ENCODE measurements around the gene MPC1L. TPM values are rescaled to one million over a fixed set of nuclear protein-coding genes. Genes with fewer than 3 reads are reported as not detected.

MPC1L gene
- total and polyA plus RNA-seq, 2 of the 8 experiments (the other 6 are each of a cell fraction or from before 2014, with no cell fraction given) = not detected

GRCh38 chrX:40607381-40607780 lies 15.8 kb upstream of the MPC1L start:
- no peak overlapping the region for H2BK12ac ChIP-seq (ENCODE audit: low read depth, low read length)
- no peaks in the 10 kb centered on the region for H3K27me3 ChIP-seq (replicated peaks in 1 of 4; ENCODE audit: control insufficient read depth in 3 of 4, extremely low read depth in 1 of 4, insufficient read depth in 3 of 4, low read length in 3 of 4)
- no peaks in the 10 kb centered on the region for H3K23me2 ChIP-seq (ENCODE audit: low read depth, low read length)
- FAIRE-seq (no peak), DNase-seq (ENCODE audit: low read depth in 1 of 2, low spot score in 2 of 2) (no peak)
- H4K20me1 ChIP-seq (replicated peaks in 1 of 2; ENCODE audit: control insufficient read depth in 1 of 2, insufficient read depth in 2 of 2, low read length in 2 of 2) = no peaks in the 10 kb centered on the region
- ChIA-PET POLR2A (ENCODE audit: partially characterized antibody) (no interaction called here), CTCF (ENCODE audit: partially characterized antibody) (no interaction called here)
- H2BK120ac ChIP-seq (replicated peaks; ENCODE audit: low read depth, low read length) = no peak overlapping the region
- H3K14ac ChIP-seq (ENCODE audit: insufficient read length) = no peak overlapping the region
- H3K4me1 ChIP-seq (replicated peaks in 1 of 4; ENCODE audit: control insufficient read depth in 3 of 4, insufficient read depth in 4 of 4, low read length in 3 of 4) = no peaks in the 10 kb centered on the region
- H3K27ac ChIP-seq (ENCODE audit: low read depth, low read length) = no peak overlapping the region
- H4K91ac ChIP-seq (replicated peaks; ENCODE audit: insufficient read length, low read length) = no peak overlapping the region
- no peak overlapping the region for H3K23ac ChIP-seq (ENCODE audit: insufficient read length)
- no peak overlapping the region for H3K56ac ChIP-seq (replicated peaks; ENCODE audit: insufficient read length, low read depth, low read length)
- H2AK5ac ChIP-seq (ENCODE audit: low read depth, low read length) = no peak overlapping the region
- no peak overlapping the region for H4K5ac ChIP-seq (ENCODE audit: insufficient read length, low read depth, low read length)
- no peak overlapping the region for H2BK20ac ChIP-seq (ENCODE audit: low read length)
- H2AFZ ChIP-seq (ENCODE audit: low read length) = no peak overlapping the region
- no peak overlapping the region for H3K9ac ChIP-seq (replicated peaks in 1 of 4; ENCODE audit: extremely low read depth in 1 of 4, low read depth in 3 of 4, low read length in 3 of 4)
- no peak for TF ChIP-seq TEAD4 (IDR thresholded peaks at IDR 0.05; ENCODE audit: low read depth, low read length)
- no peak for TF ChIP-seq KDM4A (IDR thresholded peaks at IDR 0.05; ENCODE audit: low read depth, low read length, severe bottlenecking)
- no peak for TF ChIP-seq TAF7 (optimal IDR thresholded peaks at IDR 0.05; ENCODE audit: borderline replicate concordance, low read depth, low read length)
- TF ChIP-seq CBX5 (IDR thresholded peaks at IDR 0.05; ENCODE audit: low read depth, low read length) = no peak
- no peak for TF ChIP-seq CTCF (IDR thresholded peaks at IDR 0.05; ENCODE audit: control extremely low read depth in 1 of 3, insufficient read depth in 1 of 3, low read depth in 1 of 3, low read length in 3 of 3)
- TF ChIP-seq TBP (IDR thresholded peaks at IDR 0.05; ENCODE audit: low read depth, low read length) = no peak
- TF ChIP-seq CREB1 (IDR thresholded peaks at IDR 0.05) = no peak
- no peak for TF ChIP-seq TAF1 (IDR thresholded peaks at IDR 0.05; ENCODE audit: low read depth, low read length)
- no peak for TF ChIP-seq BACH1 (IDR thresholded peaks at IDR 0.05; ENCODE audit: low read length)
- TF ChIP-seq YY1 (IDR thresholded peaks at IDR 0.05; ENCODE audit: low read depth, low read length) = no peak
- no peak for TF ChIP-seq HDAC6 (IDR thresholded peaks at IDR 0.05; ENCODE audit: low read depth, low read length)
- TF ChIP-seq PHF8 (conservative IDR thresholded peaks at IDR 0.05; ENCODE audit: low read depth, low read length) = no peak
- TF ChIP-seq RBBP5 (IDR thresholded peaks at IDR 0.05; ENCODE audit: borderline replicate concordance, low read depth, low read length) = no peak
- no peak overlapping the region for H3K4me3 ChIP-seq (ENCODE audit: extremely low read depth in 1 of 4, insufficient read depth in 2 of 4, low read depth in 3 of 4, low read length in 4 of 4)
- H3K79me2 ChIP-seq (ENCODE audit: control insufficient read depth in 1 of 2, insufficient read depth in 2 of 2, low read length in 2 of 2) = no peaks in the 10 kb centered on the region
- no peaks in the 10 kb centered on the region for H3K79me1 ChIP-seq (ENCODE audit: low read depth, low read length)
- no peaks in the 10 kb centered on the region for H3K9me3 ChIP-seq (ENCODE audit: insufficient read depth in 2 of 2, low read depth in 1 of 2, low read length in 1 of 2)
- WGBS, 2 experiments (ENCODE audit: extremely low coverage in 1 of 2, insufficient coverage in 1 of 2, insufficient read length in 1 of 2, insufficient replicate concordance in 2 of 2, low coverage in 1 of 2, low lambda C conversion rate in 2 of 2, missing lambda C conversion rate in 1 of 2) = 100% methylated on average over 2 of the region's 3 CpGs; no CpG with 5 or more reads in 1 of the 2 experiments
- no peak overlapping the region for H3K4me2 ChIP-seq (ENCODE audit: insufficient read depth in 1 of 2, low read depth in 2 of 2, low read length in 2 of 2)
- H3K36me3 ChIP-seq (ENCODE audit: control insufficient read depth in 2 of 4, insufficient read depth in 4 of 4, low read length in 3 of 4) = no peaks in the 10 kb centered on the region; a peak in 1 of 8 replicates
- H4K8ac ChIP-seq (ENCODE audit: extremely low read depth, insufficient read depth, low read length) = no peak overlapping the region
- no peak overlapping the region for H3K4ac ChIP-seq (replicated peaks; ENCODE audit: insufficient read length, low read depth, low read length)
- no peak overlapping the region for H2BK5ac ChIP-seq (ENCODE audit: low read depth, low read length)
- H2BK15ac ChIP-seq (ENCODE audit: low read length) = no peak overlapping the region
- H3K18ac ChIP-seq (ENCODE audit: extremely low read depth, low read length) = no peak overlapping the region
